Activated CD4-positive, alpha-beta T cell treated with anti-CD3 and anti-CD28 coated beads, Interleukin-2, amount 10 ng/mL, durations not matched to agents 24 days and 14 days (primary cell): ENCODE results near the gene AUH. TPM values are rescaled to one million over a fixed set of nuclear protein-coding genes. Genes with fewer than 3 reads are reported as not detected.
"Not testable (repeated sequence)": the region's sequence is repeated elsewhere in the genome, so short reads cannot be mapped to it uniquely, and the experiment has no call there.

ENCODE experiments used
- DNase-seq: peaks from one replicate; pipeline ENCODE4 v3.0.0; 2022
- H3K27ac Mint-ChIP-seq: one replicate; pipeline ENCODE4 v1.8.0; 2022; ENCODE audit warnings: mild to moderate bottlenecking, mixed read lengths
- H3K27me3 Mint-ChIP-seq: one replicate; pipeline ENCODE4 v1.8.0; 2022; ENCODE audit warnings: mixed read lengths
- H3K36me3 Mint-ChIP-seq: one replicate; pipeline ENCODE4 v1.8.0; 2022; ENCODE audit warnings: low read depth, mild to moderate bottlenecking, mixed read lengths
- H3K4me1 Mint-ChIP-seq: one replicate; pipeline ENCODE4 v1.8.0; 2021; ENCODE audit warnings: mixed read lengths
- H3K4me3 Mint-ChIP-seq: one replicate; pipeline ENCODE4 v1.8.0; 2022; ENCODE audit warnings: mild to moderate bottlenecking, moderate library complexity, mixed read lengths
- H3K9me3 Mint-ChIP-seq: one replicate; pipeline ENCODE4 v1.8.0; 2021; ENCODE audit warnings: mixed read lengths
- intact Hi-C: fragments of 100-400 bp; cut with micrococcal nuclease; formaldehyde crosslinking; loops from one replicate; pipeline ENCODE4 v1.15.1; 2023
- total RNA-seq: library from RNA; stranded (reverse); gene quantifications from 2 replicates; pipeline ENCODE4 v1.2.3, GENCODE V29; 2022

Gene AUH
- total RNA-seq, 1 donor from 2014 or later = 49.5 TPM

- H3K27ac Mint-ChIP-seq = peak overlapping the region; percentile 98
- H3K9me3 Mint-ChIP-seq = peaks cover 8% of the 10 kb centered on the region
- H3K27me3 Mint-ChIP-seq = no peaks in the 10 kb centered on the region
- peaks cover 36% of the 10 kb centered on the region for H3K36me3 Mint-ChIP-seq
- peaks cover 46% of the 10 kb centered on the region for H3K4me1 Mint-ChIP-seq
- intact Hi-C loops = loop anchor here (1.0 to 5.0 kb wide), 8 partner anchors 15 to 210 kb away; no protein-coding TSS in a partner anchor
- peak overlapping the region; percentile 68 for H3K4me3 Mint-ChIP-seq
- no peak for DNase-seq
These were observed 153.3 kb downstream of the AUH start for GRCh38 chr9:91208419-91208745.

GRCh38 chr9:91207729-91208418 is 153.8 kb downstream of the AUH start:
- peaks cover 11% of the 10 kb centered on the region for H3K9me3 Mint-ChIP-seq
- H3K27ac Mint-ChIP-seq = peak overlapping the region; percentile 98
- DNase-seq = peak; percentile 83
- H3K36me3 Mint-ChIP-seq = peaks cover 38% of the 10 kb centered on the region
- H3K4me3 Mint-ChIP-seq = peak overlapping the region; percentile 68
- intact Hi-C loops = loop anchor here (1.0 to 5.0 kb wide), 9 partner anchors 15 to 211 kb away; no protein-coding TSS in a partner anchor
- peaks cover 46% of the 10 kb centered on the region for H3K4me1 Mint-ChIP-seq
- no peaks in the 10 kb centered on the region for H3K27me3 Mint-ChIP-seq

GRCh38 chr9:91207397-91207728 is 154.4 kb downstream of the AUH start:
- Mint-ChIP-seq H3K4me1 (peaks cover 43% of the 10 kb centered on the region), H3K27ac (peak overlapping the region; percentile 98), H3K27me3 (no peaks in the 10 kb centered on the region), H3K36me3 (peaks cover 38% of the 10 kb centered on the region), H3K4me3 (peak overlapping the region; percentile 68), H3K9me3 (peaks cover 13% of the 10 kb centered on the region)
- no peak for DNase-seq
- intact Hi-C loops = loop anchor here (1.0 to 5.0 kb wide), 2 partner anchors 120 to 152 kb away; no protein-coding TSS in a partner anchor

- H3K4me3 Mint-ChIP-seq = peak overlapping the region; percentile 17
- H3K27ac Mint-ChIP-seq = peak overlapping the region; percentile 98
- H3K4me1 Mint-ChIP-seq = peaks cover 37% of the 10 kb centered on the region
- no peak for DNase-seq
- intact Hi-C loops = loop anchor here (1.0 to 5.0 kb wide), 2 partner anchors 120 to 152 kb away; no protein-coding TSS in a partner anchor
- H3K27me3 Mint-ChIP-seq = no peaks in the 10 kb centered on the region
- H3K36me3 Mint-ChIP-seq = peaks cover 37% of the 10 kb centered on the region
- H3K9me3 Mint-ChIP-seq = peaks cover 17% of the 10 kb centered on the region
These were observed 154.9 kb downstream of the AUH start for GRCh38 chr9:91206806-91207205.

GRCh38 chr9:91202736-91203283 is 158.9 kb downstream of the AUH start:
- intact Hi-C loops = no loop called here
- H3K27me3 Mint-ChIP-seq = no peaks in the 10 kb centered on the region
- peaks cover 36% of the 10 kb centered on the region for H3K9me3 Mint-ChIP-seq

GRCh38 chr9:91200692-91201336 is 160.9 kb downstream of the AUH start:
- peaks cover 40% of the 10 kb centered on the region for H3K4me1 Mint-ChIP-seq
- no peaks in the 10 kb centered on the region for H3K27me3 Mint-ChIP-seq
- H3K9me3 Mint-ChIP-seq = peaks cover 36% of the 10 kb centered on the region
- H3K27ac Mint-ChIP-seq = peak overlapping the region; percentile 80
- intact Hi-C loops = no loop called here
- no peak for DNase-seq
- peaks cover 46% of the 10 kb centered on the region for H3K36me3 Mint-ChIP-seq
- H3K4me3 Mint-ChIP-seq = no peak overlapping the region

More at GRCh38 chr9:91202736-91203283, 158.9 kb downstream of the AUH start:
- Mint-ChIP-seq H3K4me3 (no peak overlapping the region), H3K27ac (no peak overlapping the region), H3K36me3 (peaks cover 48% of the 10 kb centered on the region), H3K4me1 (peaks cover 39% of the 10 kb centered on the region)
- no peak for DNase-seq

GRCh38 chr9:91199739-91200497 is 161.8 kb downstream of the AUH start:
- Mint-ChIP-seq H3K9me3 (peaks cover 32% of the 10 kb centered on the region), H3K36me3 (peaks cover 45% of the 10 kb centered on the region), H3K27ac (peak overlapping the region; percentile 80), H3K4me1 (peaks cover 45% of the 10 kb centered on the region), H3K27me3 (no peaks in the 10 kb centered on the region), H3K4me3 (no peak overlapping the region)
- peak; percentile 48 for DNase-seq
- intact Hi-C loops = no loop called here

- Mint-ChIP-seq H3K4me1 (peaks cover 55% of the 10 kb centered on the region), H3K36me3 (peaks cover 42% of the 10 kb centered on the region), H3K27ac (peak overlapping the region; percentile 52), H3K9me3 (peaks cover 32% of the 10 kb centered on the region)
- intact Hi-C loops, H3K27me3 Mint-ChIP-seq, H3K4me3 Mint-ChIP-seq, DNase-seq: not testable (repeated sequence)
These were observed 162.8 kb downstream of the AUH start for GRCh38 chr9:91198881-91199280.

GRCh38 chr9:91198405-91198804 is 163.3 kb downstream of the AUH start:
- H3K36me3 Mint-ChIP-seq = peaks cover 42% of the 10 kb centered on the region
- H3K27me3 Mint-ChIP-seq = no peaks in the 10 kb centered on the region
- intact Hi-C loops = no loop called here
- peak; percentile 45 for DNase-seq
- H3K9me3 Mint-ChIP-seq = peaks cover 32% of the 10 kb centered on the region
- H3K4me3 Mint-ChIP-seq = no peak overlapping the region
- peaks cover 60% of the 10 kb centered on the region for H3K4me1 Mint-ChIP-seq
- H3K27ac Mint-ChIP-seq = peak overlapping the region; percentile 52

GRCh38 chr9:91197232-91198181 is 164.2 kb downstream of the AUH start:
- Mint-ChIP-seq H3K4me1 (peaks cover 66% of the 10 kb centered on the region), H3K27ac (no peak overlapping the region), H3K36me3 (peaks cover 38% of the 10 kb centered on the region), H3K9me3 (peaks cover 28% of the 10 kb centered on the region), H3K4me3 (no peak overlapping the region), H3K27me3 (no peaks in the 10 kb centered on the region)
- DNase-seq = peak; percentile 48
- intact Hi-C loops = no loop called here

- Mint-ChIP-seq H3K4me1 (peaks cover 77% of the 10 kb centered on the region), H3K4me3 (no peak overlapping the region), H3K27ac (peak overlapping the region; percentile 99), H3K9me3 (peaks cover 18% of the 10 kb centered on the region), H3K27me3 (no peaks in the 10 kb centered on the region), H3K36me3 (peaks cover 31% of the 10 kb centered on the region)
- no peak for DNase-seq
- intact Hi-C loops = no loop called here
These were observed 165.4 kb downstream of the AUH start for GRCh38 chr9:91196103-91196950.

- intact Hi-C loops = no loop called here
- Mint-ChIP-seq H3K36me3 (peaks cover 22% of the 10 kb centered on the region), H3K4me3 (peak overlapping the region; percentile 49)
These were observed 166.2 kb downstream of the AUH start for GRCh38 chr9:91195372-91196012.

More at GRCh38 chr9:91195372-91196012, 166.2 kb downstream of the AUH start:
- Mint-ChIP-seq H3K9me3 (peaks cover 10% of the 10 kb centered on the region), H3K4me1 (peaks cover 74% of the 10 kb centered on the region), H3K27me3 (no peaks in the 10 kb centered on the region), H3K27ac (peak overlapping the region; percentile 99)
- DNase-seq = peak; percentile 63
